GM04503 (cell line): ENCODE data around the gene TNFRSF18.
"Not testable (repeated sequence)": the region's sequence is repeated elsewhere in the genome, so short reads cannot be mapped to it uniquely, and the experiment has no call there.

ENCODE experiments used
- DNase-seq: peaks from one replicate; pipeline ENCODE4 v3.0.0-alpha.2; 2012; ENCODE audit warnings: low read depth

Gene TNFRSF18

GRCh38 chr1:1206376-1206965, at the start of gene TNFRSF18:
TSS of gene TNFRSF18 (minus strand) at chr1:1206592. CDS start at chr1:1206571, 21 bp downstream.
- no peak for DNase-seq

- no peak for DNase-seq
Observed at GRCh38 chr1:1255611-1256010, 49.2 kb upstream of the TNFRSF18 start.

DNA sequence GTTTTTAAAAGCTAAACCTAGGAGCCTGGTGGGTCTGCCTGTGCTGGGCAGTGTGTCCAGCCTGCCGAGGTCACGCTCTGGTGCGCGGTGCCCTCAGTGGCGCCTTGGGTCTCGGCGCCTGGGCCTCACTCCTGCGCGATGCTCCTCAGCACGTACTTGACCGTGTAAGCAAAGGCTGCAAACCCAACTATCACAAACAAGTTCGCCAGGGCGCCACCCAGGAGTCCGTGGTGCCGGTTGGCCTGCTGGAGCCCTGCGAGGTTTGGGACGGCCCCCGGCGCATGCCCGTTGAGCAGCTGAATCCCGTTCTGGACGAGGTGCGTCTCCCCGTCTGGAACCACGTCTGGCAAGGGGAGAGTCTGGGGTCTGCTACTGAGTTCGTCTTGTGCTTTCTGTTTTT, 48.7 kb upstream of the TNFRSF18 start:
- DNase-seq = no peak

DNA sequence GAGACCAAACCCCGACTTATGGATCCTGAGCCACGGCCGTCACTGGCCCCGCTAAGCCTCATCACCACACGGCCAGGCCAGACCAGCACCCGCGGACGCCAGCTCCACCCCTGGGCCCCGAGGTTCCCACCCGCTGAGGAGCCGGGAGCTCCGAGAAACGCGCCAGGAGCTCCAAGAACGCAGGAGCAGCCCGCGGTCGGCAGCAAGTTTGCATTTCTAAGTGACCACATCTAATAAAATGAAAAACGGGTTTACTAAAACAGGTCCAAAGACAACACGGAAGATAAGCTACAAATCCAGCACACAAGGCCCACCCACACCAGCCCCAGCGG, 48.2 kb upstream of the TNFRSF18 start:
- DNase-seq = no peak

GRCh38 chr1:1253972-1254666, 47.7 kb upstream of the TNFRSF18 start:
- DNase-seq = no peak

DNA sequence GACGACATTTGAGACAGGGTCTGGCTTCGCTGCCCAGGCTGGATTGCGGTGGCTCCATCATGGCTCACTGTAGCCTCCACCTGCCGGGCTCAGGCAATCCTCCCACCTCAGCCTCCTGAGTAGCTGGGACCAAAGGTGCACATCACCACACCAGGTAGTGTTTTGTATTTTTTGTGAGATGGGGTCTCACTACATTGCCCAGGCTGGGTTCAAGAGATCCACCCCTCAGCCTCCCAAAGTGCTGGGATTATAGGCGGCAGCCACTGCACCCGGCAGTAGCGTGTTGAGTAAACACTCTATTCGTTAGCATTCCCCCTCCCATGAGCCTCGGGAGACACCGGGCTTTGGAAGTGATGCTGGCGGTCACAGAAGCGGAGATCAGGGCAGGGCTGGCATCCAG, 46.9 kb upstream of the TNFRSF18 start:
- no peak for DNase-seq

DNA sequence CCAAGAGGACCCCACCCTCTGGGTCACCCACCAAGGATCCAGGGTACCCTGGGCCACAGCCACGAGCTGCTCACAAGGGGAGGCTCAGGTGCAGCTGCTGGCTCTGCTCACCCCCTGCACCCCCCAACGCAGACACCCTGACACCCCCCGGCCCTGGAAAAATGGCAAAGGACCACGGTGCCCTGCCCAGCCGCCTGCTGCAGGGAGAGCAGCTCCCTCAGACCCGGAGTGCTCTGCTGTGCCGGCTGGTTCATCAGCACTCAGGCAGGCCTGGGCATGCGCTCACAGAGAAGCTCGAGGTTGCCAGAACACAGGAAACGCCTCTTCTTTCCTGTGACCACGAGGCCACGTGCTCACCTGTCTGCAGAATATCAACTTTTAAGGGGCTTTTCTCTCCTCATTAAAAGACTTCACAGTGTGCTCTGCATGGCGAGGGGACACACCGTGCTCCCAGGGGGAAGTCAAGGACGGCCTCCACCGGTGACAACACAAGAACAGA, 44.4 kb upstream of the TNFRSF18 start:
- DNase-seq = no peak

DNA sequence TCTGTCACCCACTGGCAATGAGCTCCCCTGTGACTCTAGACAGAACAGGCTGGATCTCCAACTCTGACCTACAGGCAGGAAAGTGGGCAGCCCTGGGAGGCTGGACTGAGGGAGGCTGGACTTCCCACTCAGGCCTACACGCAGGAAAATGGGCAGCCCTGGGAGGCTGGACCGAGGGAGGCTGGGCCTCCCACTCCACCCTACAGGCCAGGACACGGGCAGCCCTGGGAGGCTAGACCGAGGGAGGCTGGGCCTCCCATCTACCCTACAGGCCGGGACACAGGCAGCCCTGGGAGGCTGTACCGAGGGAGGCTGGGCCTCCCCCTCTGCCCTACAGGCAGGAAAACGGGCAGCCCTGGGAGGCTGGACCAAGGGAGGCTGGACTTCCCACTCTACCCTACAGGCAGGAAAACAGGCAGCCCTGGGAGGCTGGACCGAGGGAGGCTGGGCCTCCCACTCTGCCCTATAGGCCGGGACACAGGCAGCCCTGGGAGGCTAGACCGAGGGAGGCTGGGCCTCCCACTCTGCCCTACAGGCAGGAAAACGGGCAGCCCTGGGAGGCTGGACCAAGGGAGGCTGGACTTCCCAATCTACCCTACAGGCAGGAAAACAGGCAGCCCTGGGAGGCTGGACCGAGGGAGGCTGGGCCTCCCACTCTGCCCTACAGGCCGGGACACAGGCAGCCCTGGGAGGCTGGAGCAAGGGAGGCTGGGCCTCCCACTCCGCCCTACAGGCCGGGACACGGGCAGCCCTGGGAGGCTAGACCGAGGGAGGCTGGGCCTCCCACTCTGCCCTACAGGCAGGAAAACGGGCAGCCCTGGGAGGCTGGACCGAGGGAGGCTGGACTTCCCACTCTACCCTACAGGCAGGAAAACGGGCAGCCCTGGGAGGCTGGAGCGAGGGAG, 41.9 kb upstream of the TNFRSF18 start:
- DNase-seq = not testable (repeated sequence)

GRCh38 chr1:1247341-1247913, 41.0 kb upstream of the TNFRSF18 start:
- no peak for DNase-seq

GRCh38 chr1:1246577-1247340, 40.4 kb upstream of the TNFRSF18 start, which contains the start of gene C1QTNF12:
TSS of gene C1QTNF12 (minus strand) at chr1:1246722. CDS start at chr1:1246690, 32 bp downstream.
- DNase-seq = no peak

DNA sequence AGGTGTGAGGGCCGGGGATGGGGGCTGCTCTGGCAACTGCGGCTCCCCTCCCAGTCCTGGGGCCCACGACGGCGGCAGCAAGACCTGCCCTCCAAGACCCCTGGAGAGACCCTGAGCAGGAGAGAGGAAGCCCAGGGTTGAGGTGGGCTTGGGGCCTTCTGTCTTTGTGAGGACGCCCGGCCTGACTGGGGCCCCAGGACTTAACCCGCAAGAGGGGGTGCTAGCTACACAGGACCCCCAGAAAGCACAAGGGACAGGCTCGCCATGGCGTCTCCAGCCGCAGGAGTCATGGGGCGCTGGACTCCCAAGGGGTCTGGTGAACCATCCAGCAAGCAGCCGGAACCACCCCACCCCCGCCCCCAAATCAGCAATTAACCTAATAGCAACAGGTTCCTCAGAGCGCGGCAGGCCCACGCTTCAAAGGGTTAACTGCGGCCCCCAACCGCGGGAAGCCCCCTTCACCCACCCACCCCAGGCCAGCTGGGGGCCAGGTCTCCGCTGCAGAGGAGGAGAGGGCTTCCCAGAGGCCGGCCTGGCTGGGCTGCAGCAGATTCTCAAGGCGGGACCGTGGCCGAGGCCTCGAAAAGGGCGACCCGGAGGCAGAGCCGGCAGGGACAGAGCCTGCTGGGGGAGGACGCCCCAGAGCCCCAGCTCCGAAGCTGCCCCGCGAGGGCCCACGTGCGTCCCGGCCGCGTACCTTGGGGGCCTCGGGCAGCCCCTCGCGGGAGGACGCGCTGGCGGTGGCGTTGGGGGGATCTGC, 39.6 kb upstream of the TNFRSF18 start:
- DNase-seq = no peak

DNA sequence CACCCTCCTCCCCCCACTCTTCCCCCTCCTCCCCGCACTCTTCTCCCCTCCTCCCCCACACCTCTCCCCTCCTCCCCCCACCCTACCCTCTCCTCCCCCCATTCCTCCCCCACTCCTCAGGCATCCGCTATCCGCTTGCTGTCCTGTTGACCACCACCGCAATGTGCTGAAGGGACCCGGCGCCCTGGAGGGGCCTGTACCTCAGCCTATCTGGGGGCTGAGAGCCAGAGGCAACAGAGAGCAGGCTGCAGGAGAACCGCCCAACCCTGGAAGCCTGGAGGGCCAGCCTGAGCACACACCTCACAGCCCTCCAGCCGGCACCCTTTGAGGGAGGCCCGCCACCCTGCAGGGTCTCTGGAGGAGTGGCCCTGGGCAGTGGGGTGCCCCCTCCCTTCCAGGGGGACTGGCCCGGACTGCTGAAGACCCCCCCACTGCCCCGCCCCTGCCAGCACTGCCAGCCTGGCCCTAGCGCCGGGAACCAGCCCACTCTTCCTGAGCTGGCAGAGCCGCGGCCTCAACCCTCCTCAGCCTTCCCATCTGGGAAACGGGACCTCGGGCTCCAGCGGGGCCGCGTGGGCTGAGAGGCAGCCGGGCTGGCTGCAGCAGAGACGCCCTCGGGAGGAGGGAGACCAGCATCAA, 38.9 kb upstream of the TNFRSF18 start:
- no peak for DNase-seq

DNA sequence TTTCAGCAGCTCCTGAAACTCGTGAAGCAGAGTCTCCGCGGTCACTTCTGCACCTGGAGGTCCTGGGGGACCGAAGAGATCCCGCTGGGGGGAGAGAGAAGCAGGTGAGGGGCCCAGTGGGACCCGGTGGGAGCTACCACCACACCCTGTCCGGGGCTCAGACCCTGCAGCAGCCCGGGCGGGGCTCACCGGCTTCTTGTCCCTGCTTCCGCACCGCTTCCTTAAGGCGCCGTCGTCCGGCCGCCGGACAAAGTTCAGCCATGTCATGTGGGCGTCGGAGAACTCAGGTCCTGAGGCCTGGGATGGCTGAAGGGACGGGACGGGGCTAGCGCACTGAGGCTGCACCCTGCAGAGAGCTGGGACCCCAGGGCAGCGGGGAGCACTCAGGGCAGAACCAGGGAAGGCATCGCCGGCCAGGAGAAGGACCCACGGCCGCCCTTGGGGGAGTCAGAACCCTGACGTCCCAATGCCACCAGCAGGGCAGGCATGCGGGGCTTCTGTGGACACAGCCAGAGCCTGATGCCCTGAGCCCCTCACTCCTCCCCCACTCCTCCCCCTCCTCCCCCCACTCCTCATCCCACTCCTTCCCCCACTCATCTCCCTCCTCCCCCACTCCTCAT, 37.9 kb upstream of the TNFRSF18 start:
- DNase-seq = no peak

DNA sequence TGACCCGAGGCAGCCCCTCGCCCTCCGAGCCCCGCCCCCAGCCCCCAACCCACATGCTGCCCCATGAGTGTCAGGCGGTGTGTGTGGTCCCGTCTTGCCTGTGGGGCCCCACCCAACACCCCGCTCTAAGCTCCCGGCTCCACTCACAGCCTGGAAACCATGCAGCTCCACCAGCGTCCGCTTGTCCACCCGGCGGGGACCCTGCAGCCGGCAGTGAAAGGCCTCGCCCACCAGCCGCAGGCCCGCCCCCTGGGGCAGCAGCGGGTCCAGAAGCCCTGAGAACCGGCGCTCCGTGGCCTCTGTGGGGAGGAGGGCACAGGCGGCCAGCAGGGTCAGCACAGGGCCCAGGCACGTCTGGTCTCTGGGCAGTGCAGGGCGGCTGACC, 37.4 kb upstream of the TNFRSF18 start:
- DNase-seq = no peak

GRCh38 chr1:1243266-1243660, 36.9 kb upstream of the TNFRSF18 start:
- DNase-seq = no peak

GRCh38 chr1:1242461-1243265, 36.3 kb upstream of the TNFRSF18 start:
- no peak for DNase-seq

DNA sequence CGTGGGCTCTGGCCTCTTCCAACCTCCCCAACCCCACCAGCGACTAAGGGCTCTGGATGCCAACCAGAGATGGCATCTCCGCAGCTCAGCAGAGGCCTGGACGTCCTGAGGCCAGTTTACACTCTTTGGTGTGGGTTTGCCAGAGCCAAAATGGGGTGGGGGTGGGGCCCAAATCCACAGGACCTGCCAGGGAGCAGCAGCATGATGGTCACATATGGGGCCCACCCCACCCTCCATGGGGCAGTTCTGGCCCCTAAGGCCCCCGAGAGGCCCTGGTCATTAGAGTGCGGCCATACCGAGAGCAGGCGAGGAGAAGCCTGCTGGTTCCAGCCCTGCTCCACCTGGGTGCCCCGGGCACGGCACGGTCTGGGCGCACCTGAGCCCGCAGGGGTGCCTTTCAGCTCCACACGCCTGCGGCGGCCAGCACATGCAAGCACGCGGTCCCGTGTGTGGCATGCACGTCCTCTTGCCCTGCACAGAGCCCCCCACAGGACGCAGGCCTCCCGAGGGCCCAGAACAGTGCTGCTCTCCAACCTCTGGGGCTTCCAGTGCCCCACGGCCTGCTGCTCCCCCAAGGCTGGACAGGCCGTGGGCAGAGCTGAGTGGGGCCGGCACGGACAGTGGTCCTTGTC, 35.3 kb upstream of the TNFRSF18 start:
- DNase-seq = no peak

DNA sequence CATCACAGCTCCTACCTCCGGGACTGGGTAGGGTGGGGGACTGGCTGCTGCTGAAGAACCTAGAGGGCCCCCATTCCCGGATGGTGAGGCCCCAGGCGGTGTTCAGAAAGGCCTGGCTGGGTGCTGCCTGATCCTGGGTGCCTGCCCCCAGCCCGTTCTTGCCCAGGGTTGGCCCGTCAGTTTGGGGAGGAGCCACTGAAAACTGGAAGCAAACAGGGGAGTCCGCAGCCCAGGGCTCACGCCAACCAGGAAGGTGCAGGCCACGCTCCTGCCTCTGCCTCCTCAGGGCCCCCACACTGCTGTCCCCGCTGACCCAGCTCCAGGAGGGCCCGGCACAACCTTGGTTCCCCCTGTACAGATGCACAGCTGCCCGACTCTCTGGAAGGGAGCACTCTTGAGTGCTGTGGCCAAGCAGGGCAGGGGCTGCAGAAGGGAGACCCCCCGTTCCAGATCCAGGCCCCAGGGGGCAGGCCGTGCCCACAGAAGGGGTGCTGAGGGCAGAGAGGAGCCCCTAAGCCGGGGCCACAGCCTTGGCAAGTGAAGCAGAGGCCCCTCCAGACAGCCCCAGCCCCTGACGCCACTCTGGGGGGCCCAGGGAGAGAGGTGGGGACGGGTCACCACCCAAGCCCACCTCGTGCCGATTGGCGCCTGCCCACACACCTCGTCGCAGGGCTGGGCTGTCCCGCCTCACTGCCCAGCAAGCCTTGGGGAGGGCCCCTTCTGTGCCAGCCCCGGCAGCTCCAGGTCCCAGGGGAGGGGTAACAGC, 34.6 kb upstream of the TNFRSF18 start:
- DNase-seq = no peak
